H9 (cell line): Measurements from ENCODE around the gene SLBP. TPM values are rescaled to one million over a fixed set of nuclear protein-coding genes. Genes with fewer than 3 reads are reported as not detected.

Experiments used
- DNase-seq: peaks from one replicate; pipeline ENCODE4 v3.0.0-alpha.2; 2017
- H2AFZ ChIP-seq: one replicate; pipeline ENCODE4 v1.6.1; 2013; ENCODE audit warnings: mild to moderate bottlenecking, low read length, control low read depth, moderate library complexity
- H2AK5ac ChIP-seq: 2 replicates; pipeline ENCODE4 v1.6.1; 2013; ENCODE audit warnings: low read length, control low read depth, mixed read lengths; ENCODE audit not compliant: insufficient read length
- H2BK120ac ChIP-seq: one replicate; pipeline ENCODE4 v1.6.1; 2013; ENCODE audit warnings: low read depth, mild to moderate bottlenecking, low read length, control low read depth, inconsistent platforms; ENCODE audit not compliant: poor library complexity, severe bottlenecking
- H2BK12ac ChIP-seq: 2 replicates; pipeline ENCODE4 v1.6.1; 2013; ENCODE audit warnings: low read length, control low read depth, mixed read lengths, low read depth; ENCODE audit not compliant: insufficient read length
- H2BK15ac ChIP-seq: 2 replicates; pipeline ENCODE4 v1.6.1; 2013; ENCODE audit warnings: low read depth, low read length, control low read depth
- H2BK20ac ChIP-seq: one replicate; pipeline ENCODE4 v1.6.1; 2013; ENCODE audit warnings: low read depth, mild to moderate bottlenecking, low read length, control low read depth, inconsistent platforms; ENCODE audit not compliant: poor library complexity, severe bottlenecking
- H2BK5ac ChIP-seq: 2 replicates; pipeline ENCODE4 v1.6.1; 2013; ENCODE audit warnings: low read length, control low read depth, mixed read lengths; ENCODE audit not compliant: insufficient read length
- H3K14ac ChIP-seq: 2 replicates; pipeline ENCODE4 v1.6.1; 2013; ENCODE audit warnings: low read length, control low read depth; ENCODE audit not compliant: insufficient read depth
- H3K18ac ChIP-seq: 2 replicates; pipeline ENCODE4 v1.6.1; 2013; ENCODE audit warnings: low read depth, mild to moderate bottlenecking, mixed read lengths, low read length, control low read depth; ENCODE audit not compliant: insufficient read length
- H3K23ac ChIP-seq: 2 replicates; pipeline ENCODE4 v1.6.1; 2013; ENCODE audit warnings: low read length, control low read depth, mixed read lengths, low read depth; ENCODE audit not compliant: insufficient read length
- H3K23me2 ChIP-seq: 2 replicates; pipeline ENCODE4 v1.6.1; 2013; ENCODE audit warnings: low read depth, mild to moderate bottlenecking, mixed read lengths, low read length, control low read depth; ENCODE audit not compliant: insufficient read length, poor library complexity, severe bottlenecking
- H3K27ac ChIP-seq: 2 replicates; pipeline ENCODE4 v1.5.1; 2013; ENCODE audit warnings: low read length, control low read depth, mixed read lengths, low read depth; ENCODE audit not compliant: insufficient read length
- H3K27me3 ChIP-seq: 2 replicates; pipeline ENCODE4 v1.6.1; 2013; ENCODE audit warnings: low read length, control low read depth, inconsistent platforms; ENCODE audit not compliant: insufficient read depth
- H3K4ac ChIP-seq: 2 replicates; pipeline ENCODE4 v1.6.1; 2013; ENCODE audit warnings: low read depth, mild to moderate bottlenecking, control low read depth, inconsistent platforms, low read length, moderate library complexity
- H3K4me1 ChIP-seq: 2 replicates; pipeline ENCODE4 v1.6.1; 2013; ENCODE audit warnings: low read length, control low read depth, inconsistent platforms; ENCODE audit not compliant: insufficient read depth
- H3K4me2 ChIP-seq: 2 replicates; pipeline ENCODE4 v1.6.1; 2013; ENCODE audit warnings: low read length, control low read depth, mixed read lengths; ENCODE audit not compliant: insufficient read length, insufficient read depth
- H3K56ac ChIP-seq: 2 replicates; pipeline ENCODE4 v1.6.1; 2013; ENCODE audit warnings: low read depth, mild to moderate bottlenecking, mixed read lengths, low read length, control low read depth; ENCODE audit not compliant: insufficient read length
- H3K79me1 ChIP-seq: 2 replicates; pipeline ENCODE4 v1.6.1; 2013; ENCODE audit warnings: low read depth, mild to moderate bottlenecking, moderate library complexity, low read length, control low read depth, inconsistent platforms; ENCODE audit not compliant: insufficient read depth, poor library complexity, severe bottlenecking
- H3K79me2 ChIP-seq: 2 replicates; pipeline ENCODE4 v1.6.1; 2013; ENCODE audit warnings: low read length, control low read depth, inconsistent platforms; ENCODE audit not compliant: insufficient read depth
- H3K9ac ChIP-seq: 2 replicates; pipeline ENCODE4 v1.6.1; 2013; ENCODE audit warnings: low read length, control low read depth, mixed read lengths; ENCODE audit not compliant: insufficient read length; ENCODE audit errors: extremely low read depth
- H3K9me3 ChIP-seq: one replicate; pipeline ENCODE4 v1.6.1; 2013; ENCODE audit warnings: low read depth, low read length, inconsistent platforms; ENCODE audit not compliant: control insufficient read depth
- H3T11ph ChIP-seq: one replicate; pipeline ENCODE4 v1.6.1; 2013; ENCODE audit warnings: mild to moderate bottlenecking, low read length, control low read depth, inconsistent platforms
- H4K20me1 ChIP-seq: one replicate; pipeline ENCODE4 v1.6.1; 2013; ENCODE audit not compliant: control insufficient read depth, insufficient read length, insufficient read depth
- H4K5ac ChIP-seq: 2 replicates; pipeline ENCODE4 v1.6.1; 2013; ENCODE audit warnings: low read depth, mild to moderate bottlenecking, mixed read lengths, low read length, control low read depth; ENCODE audit not compliant: insufficient read length
- H4K8ac ChIP-seq: replicated peaks from 2 replicates; pipeline ENCODE4 v1.6.1; 2013; ENCODE audit warnings: low read length, control low read depth, mixed read lengths, low read depth; ENCODE audit not compliant: insufficient read length
- H4K91ac ChIP-seq: 2 replicates; pipeline ENCODE4 v1.6.1; 2013; ENCODE audit warnings: low read depth, mild to moderate bottlenecking, moderate library complexity, mixed read lengths, low read length, control low read depth; ENCODE audit not compliant: insufficient read length
- H3K27ac Mint-ChIP-seq, 3 experiments: 2 replicates in 2 of 3; 3 replicates in 1 of 3; pipeline ENCODE4 v1.8.0; 2020 to 2021; ENCODE audit warnings: mixed read lengths in 3 of 3, mild to moderate bottlenecking in 1 of 3, moderate library complexity in 1 of 3
- H3K27me3 Mint-ChIP-seq: 2 replicates; pipeline ENCODE4 v1.8.0; 2021; ENCODE audit warnings: low read depth, mild to moderate bottlenecking, moderate library complexity, mixed read lengths
- H3K36me3 Mint-ChIP-seq, 3 experiments: 2 replicates in 2 of 3; 3 replicates in 1 of 3; pipeline ENCODE4 v1.8.0; 2020 to 2021; ENCODE audit warnings: low read depth in 3 of 3, mixed read lengths in 3 of 3; ENCODE audit not compliant: insufficient read depth in 1 of 3
- H3K4me1 Mint-ChIP-seq, 2 experiments: 2 replicates each; pipeline ENCODE4 v1.8.0; 2020; ENCODE audit warnings: mixed read lengths in 2 of 2
- H3K4me3 Mint-ChIP-seq, 2 experiments: 2 replicates in 1 of 2; 3 replicates in 1 of 2; pipeline ENCODE4 v1.8.0; 2020 to 2021; ENCODE audit warnings: mild to moderate bottlenecking in 2 of 2, mixed read lengths in 2 of 2, moderate library complexity in 1 of 2
- H3K9me3 Mint-ChIP-seq, 2 experiments: 2 replicates in 1 of 2; 3 replicates in 1 of 2; pipeline ENCODE4 v1.8.0; 2020; ENCODE audit warnings: mild to moderate bottlenecking in 2 of 2, mixed read lengths in 2 of 2, moderate library complexity in 1 of 2
- WGBS: extraction: QIAGEN DNeasy Blood & Tissue Kit; methylation state at CpG from one replicate; pipeline ENCODE4 v1.1.7; 2013; ENCODE audit warnings: missing lambda C conversion rate, low lambda C conversion rate, mixed read lengths; ENCODE audit not compliant: insufficient read length; ENCODE audit errors: extremely low coverage; 5-methylcytosine and 5-hydroxymethylcytosine counted together
- total RNA-seq: library from RNA; stranded (reverse); gene quantifications from 2 replicates; pipeline ENCODE4 v1.2.1, GENCODE V29; 2021
- TF ChIP-seq, protein P1 (sequence below): fragments of 200-600 bp; sonication (generic); conservative IDR thresholded peaks from 3 replicates; pipeline ENCODE4 v1.8.0; 2021; ENCODE audit warnings: antibody characterized with exemption, mild to moderate bottlenecking

Gene SLBP
- total RNA-seq, 1 experiment from 2014 or later = 62.7 TPM

DNA sequence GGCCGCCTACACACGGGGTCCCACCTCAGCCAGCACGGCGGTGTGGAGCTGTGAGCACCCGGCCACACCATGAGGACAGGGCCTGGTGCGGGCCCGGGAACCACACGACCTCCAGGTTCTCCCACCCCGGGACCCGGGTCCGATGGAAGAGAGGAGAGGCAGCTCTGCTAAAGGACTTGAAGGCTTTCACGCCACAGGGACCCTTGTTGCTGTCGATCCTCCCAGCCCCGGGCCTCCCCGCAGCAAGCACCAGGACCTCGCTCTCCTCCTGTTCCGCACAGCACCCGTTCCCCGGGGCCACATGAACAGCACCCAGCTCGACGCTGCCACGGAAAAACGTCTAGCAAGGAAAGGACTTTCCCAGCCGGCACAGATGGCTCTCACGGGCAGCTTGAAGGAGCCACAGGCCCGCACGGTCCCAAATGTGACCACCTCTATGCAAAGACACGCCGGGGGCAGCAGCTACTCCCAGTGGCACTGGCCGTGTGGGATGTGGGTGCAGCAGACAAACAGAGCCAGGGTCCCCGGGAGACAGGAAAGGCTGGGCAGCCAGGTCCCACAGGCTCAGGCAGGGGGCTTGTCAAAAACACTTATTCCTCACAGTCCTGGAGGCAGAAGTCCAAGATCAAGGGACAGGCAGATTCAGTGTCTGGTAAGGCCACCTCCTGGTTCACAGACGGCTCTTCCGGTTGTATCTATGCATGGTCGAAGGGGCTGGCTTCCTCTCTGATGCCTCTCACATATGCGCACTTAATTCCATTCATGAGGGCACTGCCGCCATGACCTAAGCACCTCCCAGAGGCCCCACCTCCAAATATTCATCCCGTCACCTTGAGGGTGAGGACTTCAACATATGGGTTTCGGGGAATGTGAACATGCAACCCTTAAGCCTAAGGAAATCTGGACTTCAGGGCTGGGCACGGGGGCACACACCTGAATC, 52.7 kb downstream of the SLBP start:
- Histone ChIP-seq H4K91ac (no peak overlapping the region), H4K5ac (no peak overlapping the region), H3K79me1 (no peaks in the 10 kb centered on the region), H3K27ac (no peak overlapping the region), H2BK12ac (no peak overlapping the region), H3K18ac (no peak overlapping the region), H4K20me1 (no peaks in the 10 kb centered on the region), H2AK5ac (no peak overlapping the region), H3K4me2 (no peak overlapping the region), H3K56ac (no peak overlapping the region), H3K23me2 (no peaks in the 10 kb centered on the region), H3K9me3 (no peaks in the 10 kb centered on the region), H2BK20ac (no peak overlapping the region), H3K79me2 (no peaks in the 10 kb centered on the region), H3K4me1 (no peaks in the 10 kb centered on the region), H2AFZ (no peak overlapping the region), H3K9ac (no peak overlapping the region), H3T11ph (no peak overlapping the region), H3K4ac (no peak overlapping the region), H3K27me3 (no peaks in the 10 kb centered on the region), H2BK5ac (no peak overlapping the region), H2BK15ac (peak overlapping the region; percentile 55; the same call in 1 of the 2 replicates), H3K14ac (peak overlapping the region; percentile 53; the same call in 1 of the 2 replicates), H2BK120ac (no peak overlapping the region), H3K23ac (no peak overlapping the region), H4K8ac (no peak overlapping the region)
- no CpG with 5 or more reads among the region's 39 CpGs for WGBS
- no peaks in the 10 kb centered on the region; a peak in 1 of 5 replicates for H3K9me3 Mint-ChIP-seq
- H3K36me3 Mint-ChIP-seq = no peaks in the 10 kb centered on the region
- DNase-seq = no peak
- peak overlapping the region in 2 of 3 experiments; percentile 64 to 72; a peak in 2 of 7 replicates for H3K27ac Mint-ChIP-seq
- TF ChIP-seq, protein P1, sequence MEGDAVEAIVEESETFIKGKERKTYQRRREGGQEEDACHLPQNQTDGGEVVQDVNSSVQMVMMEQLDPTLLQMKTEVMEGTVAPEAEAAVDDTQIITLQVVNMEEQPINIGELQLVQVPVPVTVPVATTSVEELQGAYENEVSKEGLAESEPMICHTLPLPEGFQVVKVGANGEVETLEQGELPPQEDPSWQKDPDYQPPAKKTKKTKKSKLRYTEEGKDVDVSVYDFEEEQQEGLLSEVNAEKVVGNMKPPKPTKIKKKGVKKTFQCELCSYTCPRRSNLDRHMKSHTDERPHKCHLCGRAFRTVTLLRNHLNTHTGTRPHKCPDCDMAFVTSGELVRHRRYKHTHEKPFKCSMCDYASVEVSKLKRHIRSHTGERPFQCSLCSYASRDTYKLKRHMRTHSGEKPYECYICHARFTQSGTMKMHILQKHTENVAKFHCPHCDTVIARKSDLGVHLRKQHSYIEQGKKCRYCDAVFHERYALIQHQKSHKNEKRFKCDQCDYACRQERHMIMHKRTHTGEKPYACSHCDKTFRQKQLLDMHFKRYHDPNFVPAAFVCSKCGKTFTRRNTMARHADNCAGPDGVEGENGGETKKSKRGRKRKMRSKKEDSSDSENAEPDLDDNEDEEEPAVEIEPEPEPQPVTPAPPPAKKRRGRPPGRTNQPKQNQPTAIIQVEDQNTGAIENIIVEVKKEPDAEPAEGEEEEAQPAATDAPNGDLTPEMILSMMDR = no peak
- no peaks in the 10 kb centered on the region for H3K27me3 Mint-ChIP-seq
- H3K4me3 Mint-ChIP-seq = no peak overlapping the region; a peak in 1 of 5 replicates
- H3K4me1 Mint-ChIP-seq = peaks cover 7 to 11% of the 10 kb centered on the region in 2 experiments; a peak in 3 of 4 replicates
